NCI-H82 (cell line): ENCODE results near the gene RBM38.
"Not testable (repeated sequence)": the region's sequence is repeated elsewhere in the genome, so short reads cannot be mapped to it uniquely, and the experiment has no call there.

Experiments
- DNase-seq: peaks from one replicate; lab custom pipeline; 2025; lab: John Stamatoyannopoulos, UW

RBM38 gene

GRCh38 chr20:57417830-57418780 is 26.9 kb downstream of the RBM38 start:
- peak; percentile 73 for DNase-seq

DNA sequence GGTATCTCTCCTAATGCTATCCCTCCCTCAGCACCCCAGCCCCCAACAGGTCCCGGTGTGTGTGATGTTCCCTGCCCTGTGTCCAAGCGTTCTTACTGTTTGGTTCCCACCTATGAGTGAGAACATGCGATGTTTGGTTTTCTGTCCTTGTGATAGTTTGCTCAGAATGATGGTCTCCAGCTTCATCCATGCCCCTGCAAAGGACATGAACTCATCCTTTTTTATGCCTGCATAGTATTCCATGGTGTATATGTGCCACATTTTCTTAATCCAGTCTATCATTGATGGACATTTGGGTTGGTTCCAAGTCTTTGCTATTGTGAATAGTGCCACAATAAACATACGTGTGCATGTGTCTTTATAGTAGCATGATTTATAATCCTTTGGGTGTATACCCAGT is 28.3 kb downstream of the RBM38 start:
- DNase-seq, result not testable (repeated sequence)

GRCh38 chr20:57420571-57421252 is 29.5 kb downstream of the RBM38 start:
- no peak for DNase-seq

DNA sequence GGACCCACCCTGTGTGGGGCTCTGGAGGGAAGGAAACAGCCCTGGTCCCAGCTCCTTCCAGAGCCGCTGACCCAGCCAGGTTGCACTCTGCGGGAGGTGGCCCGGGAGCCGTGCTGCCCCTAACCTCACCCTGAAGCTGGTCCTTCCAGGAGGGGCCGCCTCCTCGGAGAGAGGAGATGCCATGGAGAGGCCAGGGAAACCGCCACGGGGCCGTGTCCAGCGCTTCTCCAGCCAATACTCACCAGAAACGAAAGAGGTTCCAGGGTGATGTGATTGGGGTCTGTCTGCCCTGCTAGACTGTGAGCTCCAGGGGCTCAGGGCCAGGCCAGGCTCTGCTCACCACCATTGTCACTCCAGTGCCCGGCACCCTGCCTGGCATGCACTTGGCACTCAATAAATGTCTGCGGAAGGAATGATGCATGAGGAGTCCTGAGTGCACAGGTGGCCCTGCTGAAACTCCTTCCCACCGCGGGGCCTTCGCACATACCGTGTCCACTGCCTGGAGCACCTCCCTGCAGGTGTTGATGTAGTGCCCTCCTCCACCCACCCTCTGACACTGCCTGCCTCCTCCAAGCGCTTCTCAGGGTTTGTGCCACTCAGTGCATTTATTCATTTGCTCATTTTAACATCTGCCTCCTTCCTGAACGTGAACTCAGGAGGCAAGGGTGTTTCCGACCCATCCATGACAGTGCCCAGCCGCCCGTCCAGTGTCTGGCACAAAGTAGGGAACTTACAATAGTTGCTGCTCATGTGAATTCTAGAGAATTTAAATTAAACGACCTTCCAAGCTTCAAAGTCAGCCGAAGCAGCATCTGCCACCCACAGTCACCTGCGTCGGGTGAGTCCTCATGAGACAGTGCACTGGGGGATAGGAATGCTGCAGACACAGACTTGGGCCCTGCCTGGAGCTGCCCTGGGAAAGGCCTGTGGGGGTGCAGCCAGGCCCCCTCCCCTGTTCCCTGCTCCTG is 30.3 kb downstream of the RBM38 start:
- no peak for DNase-seq

GRCh38 chr20:57422254-57422653 is 31.1 kb downstream of the RBM38 start:
- no peak for DNase-seq

GRCh38 chr20:57425150-57426013 is 34.2 kb downstream of the RBM38 start:
- peak; percentile 40 for DNase-seq

DNA sequence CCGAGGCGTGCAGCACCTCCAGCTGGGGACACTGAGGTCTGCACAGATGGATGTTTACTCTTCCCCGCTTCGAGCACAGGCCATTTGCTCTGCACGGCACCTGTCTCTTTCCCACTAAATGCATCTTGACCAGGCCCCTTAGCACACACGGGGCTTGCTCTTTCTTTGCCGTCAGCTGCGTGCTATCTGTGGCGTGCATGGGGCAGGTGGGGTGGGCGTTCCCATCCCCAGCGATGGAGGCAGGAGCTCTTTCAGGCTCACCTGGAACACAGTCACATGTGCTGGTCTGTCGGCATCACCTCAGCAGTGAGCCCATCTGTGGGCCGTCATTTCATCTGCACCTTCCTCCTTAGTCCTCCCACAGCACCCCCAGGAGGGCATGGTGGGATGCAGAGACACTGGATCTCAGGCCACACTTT is 35.1 kb downstream of the RBM38 start:
- DNase-seq, result no peak

DNA sequence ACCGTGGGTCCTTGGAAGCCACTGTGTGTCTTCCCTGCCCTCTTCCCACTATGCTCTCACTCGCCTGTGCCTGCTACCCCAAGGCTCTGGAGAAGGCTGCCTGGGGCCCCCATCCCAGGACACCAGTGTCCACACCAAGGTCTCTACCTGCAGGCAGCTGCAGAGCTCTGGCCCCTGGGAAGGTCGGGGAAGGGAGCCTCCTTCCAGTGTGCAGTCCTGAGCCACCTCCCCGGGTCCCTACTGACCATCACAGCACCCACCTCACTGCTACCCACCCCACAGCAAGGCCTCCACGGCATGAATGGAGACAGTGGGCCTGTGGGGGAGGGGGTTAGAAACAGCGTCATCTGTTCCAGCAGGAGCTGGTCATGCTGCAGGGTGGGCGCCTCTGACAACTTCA is 35.6 kb downstream of the RBM38 start:
- no peak for DNase-seq

- no peak for DNase-seq
These were observed 37.3 kb downstream of the RBM38 start for GRCh38 chr20:57428324-57429158.

DNA sequence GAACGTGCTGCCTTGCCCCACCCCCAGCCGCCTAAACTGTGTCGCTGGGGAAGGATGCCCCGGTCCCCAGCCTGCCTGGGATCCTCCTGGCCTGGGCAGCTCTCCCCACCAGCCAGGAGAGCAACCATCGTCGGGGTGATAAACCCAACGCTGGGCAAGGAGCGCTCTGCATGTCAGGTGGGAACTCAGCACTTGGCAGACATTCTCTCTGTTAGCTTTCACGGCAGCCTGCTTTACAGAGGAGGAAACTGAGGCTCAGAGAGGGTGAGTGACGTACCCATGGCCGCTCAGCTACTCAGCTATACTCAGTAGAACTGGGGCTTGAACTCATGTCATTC is 37.9 kb downstream of the RBM38 start:
- no peak for DNase-seq

DNA sequence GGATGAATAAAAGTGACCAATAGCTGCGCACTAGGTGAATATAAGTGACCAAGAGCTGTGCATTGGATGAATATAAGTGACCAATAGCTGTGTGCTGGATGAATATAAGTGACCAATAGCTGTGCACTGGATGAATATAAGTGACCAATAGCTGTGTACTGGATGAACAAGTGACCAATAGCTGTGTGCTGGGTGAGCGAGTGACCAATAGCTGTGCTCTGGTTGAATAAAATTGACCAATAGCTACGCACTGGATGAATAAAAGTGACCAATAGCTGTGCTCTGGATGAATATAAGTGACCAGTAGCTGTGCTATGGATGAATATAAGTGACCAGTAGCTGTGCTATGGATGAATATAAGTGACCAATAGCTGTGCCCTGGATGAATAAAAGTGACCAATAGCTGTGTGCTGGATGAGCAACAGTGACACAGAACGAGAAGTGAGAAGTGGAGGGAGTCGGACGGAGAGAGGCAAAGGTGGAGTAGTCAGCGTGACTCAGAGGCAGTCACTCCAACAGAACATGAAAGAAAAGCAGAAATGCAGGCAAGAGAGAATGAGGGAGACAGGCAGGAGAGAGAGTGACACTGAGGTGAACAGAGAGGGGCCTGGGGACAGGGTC is 38.5 kb downstream of the RBM38 start:
- no peak for DNase-seq

GRCh38 chr20:57430201-57430596 is 39.0 kb downstream of the RBM38 start:
- not testable (repeated sequence) for DNase-seq

- DNase-seq, result no peak
These were observed 40.3 kb downstream of the RBM38 start for GRCh38 chr20:57431539-57431835.

DNA sequence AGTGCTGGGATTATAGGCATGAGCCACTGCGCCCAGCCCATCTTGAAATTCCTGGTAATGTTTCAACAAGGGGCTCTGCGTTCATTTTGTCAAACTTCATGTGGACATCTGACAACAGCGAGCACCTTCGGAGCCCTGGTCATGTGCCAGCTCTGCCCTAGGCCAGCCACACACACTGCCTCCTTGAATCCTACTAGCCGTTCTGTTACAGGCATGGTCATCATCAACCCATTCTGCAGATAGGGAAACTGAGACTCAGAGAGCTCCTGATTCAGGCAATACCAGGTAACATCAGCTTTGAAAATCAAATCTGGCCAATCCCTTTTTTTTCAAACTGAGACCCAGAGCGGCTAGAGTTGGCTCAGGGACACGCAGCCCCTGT is 41.3 kb downstream of the RBM38 start:
- no peak for DNase-seq

GRCh38 chr20:57432862-57433491 is 41.8 kb downstream of the RBM38 start:
- DNase-seq, result no peak

- no peak for DNase-seq
These were observed 42.6 kb downstream of the RBM38 start for GRCh38 chr20:57433657-57434389.

DNA sequence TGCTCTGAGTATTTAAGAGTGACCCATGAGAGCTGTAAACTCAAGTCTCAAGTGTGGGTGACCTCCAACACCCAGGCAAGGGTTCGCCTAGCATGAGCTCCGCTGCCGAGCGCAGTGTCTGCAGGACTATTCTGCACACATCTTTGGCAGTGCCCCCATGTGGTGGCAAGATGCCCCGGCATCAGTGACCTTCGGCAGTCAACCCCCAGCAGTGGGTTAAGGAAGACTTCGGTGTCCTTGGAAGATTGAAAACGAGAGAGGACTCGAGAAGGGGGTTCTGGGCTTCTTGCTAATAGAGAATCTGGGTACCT is 43.1 kb downstream of the RBM38 start:
- no peak for DNase-seq

- no peak for DNase-seq
These were observed 43.9 kb downstream of the RBM38 start for GRCh38 chr20:57435105-57435497.
